ENCODE data around the gene RBM43.

DNA sequence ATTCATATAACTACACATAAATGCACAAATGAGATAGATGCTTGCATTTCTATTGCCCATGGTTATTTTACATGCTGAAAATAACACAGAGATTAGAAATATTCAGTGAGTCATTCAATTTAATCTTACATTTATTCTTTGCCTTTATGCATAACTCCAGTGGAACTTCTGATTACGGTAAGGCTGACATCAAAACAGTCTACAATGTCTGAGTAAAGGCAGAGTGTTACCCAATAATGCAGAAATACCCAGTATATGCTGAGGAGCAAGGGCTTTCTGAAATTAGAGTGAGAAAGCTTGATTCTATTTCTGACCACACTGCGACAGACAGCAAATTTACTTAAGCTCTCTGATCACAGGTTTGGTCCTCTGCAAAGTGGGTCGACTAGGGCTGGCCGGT is 18.6 kb upstream of the RBM43 start:
- TF ChIP-seq, protein P1, sequence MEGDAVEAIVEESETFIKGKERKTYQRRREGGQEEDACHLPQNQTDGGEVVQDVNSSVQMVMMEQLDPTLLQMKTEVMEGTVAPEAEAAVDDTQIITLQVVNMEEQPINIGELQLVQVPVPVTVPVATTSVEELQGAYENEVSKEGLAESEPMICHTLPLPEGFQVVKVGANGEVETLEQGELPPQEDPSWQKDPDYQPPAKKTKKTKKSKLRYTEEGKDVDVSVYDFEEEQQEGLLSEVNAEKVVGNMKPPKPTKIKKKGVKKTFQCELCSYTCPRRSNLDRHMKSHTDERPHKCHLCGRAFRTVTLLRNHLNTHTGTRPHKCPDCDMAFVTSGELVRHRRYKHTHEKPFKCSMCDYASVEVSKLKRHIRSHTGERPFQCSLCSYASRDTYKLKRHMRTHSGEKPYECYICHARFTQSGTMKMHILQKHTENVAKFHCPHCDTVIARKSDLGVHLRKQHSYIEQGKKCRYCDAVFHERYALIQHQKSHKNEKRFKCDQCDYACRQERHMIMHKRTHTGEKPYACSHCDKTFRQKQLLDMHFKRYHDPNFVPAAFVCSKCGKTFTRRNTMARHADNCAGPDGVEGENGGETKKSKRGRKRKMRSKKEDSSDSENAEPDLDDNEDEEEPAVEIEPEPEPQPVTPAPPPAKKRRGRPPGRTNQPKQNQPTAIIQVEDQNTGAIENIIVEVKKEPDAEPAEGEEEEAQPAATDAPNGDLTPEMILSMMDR (IDR thresholded peaks at IDR 0.05), result no peak
- TF ChIP-seq POLR2A (IDR thresholded peaks at IDR 0.05), result no peak
